CD4-positive, alpha-beta T cell treated with Interleukin-4 for 4 hours (primary cell): ENCODE results near the gene ABHD2.
A peak's percentile ranks its signal among the peaks of the same experiment; 100 is the strongest.
"Not testable (repeated sequence)": the region's sequence is repeated elsewhere in the genome, so short reads cannot be mapped to it uniquely, and the experiment has no call there.

ENCODE experiments used
- DNase-seq: peaks from one replicate; pipeline ENCODE4 v3.0.0-alpha.2; 2020

Gene ABHD2

GRCh38 chr15:89243046-89243690 is 154.9 kb downstream of the ABHD2 start:
- DNase-seq = no peak

GRCh38 chr15:89243691-89244573 is 155.7 kb downstream of the ABHD2 start, which contains the start of gene FANCI:
Gene FANCI, plus strand, starts transcription at chr15:89243979. Its CDS starts 3,669 bp downstream, at chr15:89247648.
- peak; percentile 95 for DNase-seq

DNA sequence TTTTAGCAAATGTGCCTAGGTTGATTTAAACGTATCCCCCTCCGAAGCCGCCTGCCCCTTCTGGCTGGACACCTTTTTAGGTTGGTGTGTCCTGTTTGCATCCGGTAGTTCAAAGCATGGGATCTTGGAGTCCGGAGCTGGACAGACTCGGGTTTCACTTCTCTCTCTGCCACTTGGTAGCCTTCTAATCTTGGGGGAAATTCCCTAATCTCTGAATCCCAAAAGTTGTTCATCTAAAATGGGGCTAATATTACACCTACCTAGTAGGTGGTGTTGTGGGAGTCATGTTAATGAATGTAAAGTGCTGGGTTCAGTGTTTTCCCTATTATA is 156.3 kb downstream of the ABHD2 start:
- no peak for DNase-seq

DNA sequence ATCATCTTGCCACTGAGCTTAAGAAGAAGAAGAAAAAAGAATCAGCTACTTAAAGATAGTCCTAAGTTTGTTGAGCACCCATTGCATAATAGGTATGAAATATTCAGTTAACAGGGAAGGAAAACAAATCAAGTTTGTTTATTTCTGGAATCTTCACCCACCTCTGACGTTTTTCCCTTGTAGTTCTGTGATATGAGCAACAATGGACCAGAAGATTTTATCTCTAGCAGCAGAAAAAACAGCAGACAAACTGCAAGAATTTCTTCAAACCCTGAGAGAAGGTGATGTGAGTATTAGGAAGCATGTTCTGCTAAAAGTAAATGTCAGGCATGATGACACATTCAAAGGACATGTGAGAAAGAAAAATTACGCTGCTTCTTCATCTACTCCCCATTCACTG is 159.2 kb downstream of the ABHD2 start:
- DNase-seq = no peak

DNA sequence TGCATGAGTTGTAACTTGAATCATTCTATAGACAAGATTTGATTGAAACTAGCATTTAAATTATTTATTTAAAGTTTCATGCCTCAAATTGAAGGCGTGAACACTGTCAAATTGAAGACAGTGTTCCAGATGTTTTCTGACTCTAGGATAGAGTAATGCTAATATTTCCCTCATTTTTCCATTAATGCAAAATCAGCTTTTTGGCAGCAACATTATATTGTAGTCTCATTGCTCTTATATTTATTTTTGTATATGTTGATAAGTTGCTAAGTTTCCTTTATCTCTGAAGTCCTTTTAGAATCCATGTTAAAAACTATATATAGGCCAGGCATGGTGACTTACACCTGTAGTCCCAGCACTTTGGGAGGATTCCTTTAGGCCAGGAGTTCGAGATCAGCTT is 160.3 kb downstream of the ABHD2 start:
- no peak for DNase-seq

GRCh38 chr15:89250142-89250541 is 161.9 kb downstream of the ABHD2 start:
- DNase-seq = not testable (repeated sequence)
